Endothelial cell of umbilical vein (primary cell): ENCODE results near the gene LCN12. TPM values are rescaled to one million over a fixed set of nuclear protein-coding genes. Genes with fewer than 3 reads are reported as not detected.

Experiments
- BruUV-seq: library from RNA; stranded (reverse); fragments of 400-500 nt; replicated peaks from 2 replicates; lab custom pipeline; 2021; lab: Mats Ljungman, UMichigan
- CTCF ChIA-PET: fragments of 300-600, 350-600 bp; sonication (Branson Sonifier 250); formaldehyde crosslinking; loops from one replicate; lab custom pipeline; 2021; ENCODE audit warnings: antibody characterized with exemption, inconsistent platforms; lab: Charles Lee
- POLR2A ChIA-PET: fragments of 300-600, 350-600 bp; sonication (Branson Sonifier 250); formaldehyde crosslinking; loops from one replicate; lab custom pipeline; 2021; ENCODE audit warnings: antibody characterized with exemption, inconsistent platforms; lab: Charles Lee
- DNase-seq: peaks from one replicate; pipeline ENCODE4 v3.0.0-alpha.2; 2011; ENCODE audit warnings: low read depth, low spot score
- FAIRE-seq: peaks from 2 replicates; lab custom pipeline; 2011; peaks lifted over from hg19 to GRCh38; lab: Jason Lieb, UNC
- H2AFZ ChIP-seq: 2 replicates; pipeline ENCODE4 v1.6.0; 2012; ENCODE audit warnings: low read depth, low read length, control low read depth, inconsistent platforms
- H3K27ac ChIP-seq: 2 replicates; pipeline ENCODE4 v1.5.1; 2011; ENCODE audit warnings: low read depth, mild to moderate bottlenecking, control low read depth, low read length, moderate library complexity; ENCODE audit not compliant: insufficient read depth
- H3K27me3 ChIP-seq, 2 experiments: 2 replicates each; pipeline versions ENCODE4 v1.6.0 to v1.6.1; 2011; ENCODE audit warnings: low read length in 2 of 2, mixed read lengths in 1 of 2; ENCODE audit not compliant: control insufficient read depth in 2 of 2, insufficient read depth in 2 of 2
- H3K36me3 ChIP-seq, 2 experiments: 2 replicates in 1 of 2; 3 replicates in 1 of 2; pipeline ENCODE4 v1.5.1; 2011; ENCODE audit warnings: low read length in 2 of 2, mild to moderate bottlenecking in 1 of 2, moderate library complexity in 1 of 2; ENCODE audit not compliant: control insufficient read depth in 2 of 2, insufficient read depth in 2 of 2; ENCODE audit errors: extremely low read depth in 1 of 2
- H3K4me1 ChIP-seq: 3 replicates; pipeline ENCODE4 v1.5.1; 2011; ENCODE audit warnings: mild to moderate bottlenecking, low read length; ENCODE audit not compliant: control insufficient read depth, insufficient read depth; ENCODE audit errors: extremely low read depth
- H3K4me2 ChIP-seq: 2 replicates; pipeline ENCODE4 v1.6.1; 2011; ENCODE audit warnings: low read length, control low read depth, mixed read lengths; ENCODE audit not compliant: insufficient read depth
- H3K4me3 ChIP-seq, 3 experiments: fragments of 200-600 bp in 1 of 3; sonication (generic), shearing (Covaris generic) in 1 of 3; replicated peaks in 1 of 3; 2 replicates each; pipeline ENCODE4 v1.5.1; 2011 to 2016; ENCODE audit warnings: control low read depth in 3 of 3, low read length in 3 of 3, mild to moderate bottlenecking in 2 of 3, inconsistent platforms in 1 of 3, low read depth in 1 of 3, moderate library complexity in 1 of 3; ENCODE audit not compliant: insufficient read depth in 1 of 3
- H3K79me2 ChIP-seq: 2 replicates; pipeline ENCODE4 v1.6.0; 2012; ENCODE audit warnings: low read length, inconsistent platforms; ENCODE audit not compliant: control insufficient read depth, insufficient read depth
- H3K9ac ChIP-seq: replicated peaks from 2 replicates; pipeline ENCODE3; 2011; ENCODE audit warnings: low read length, control low read depth; ENCODE audit not compliant: insufficient read depth; ENCODE audit errors: extremely low read depth
- H3K9me1 ChIP-seq: replicated peaks from 3 replicates; pipeline ENCODE4 v1.6.0; 2011; ENCODE audit warnings: mild to moderate bottlenecking, low read length; ENCODE audit not compliant: control insufficient read depth, insufficient read depth; ENCODE audit errors: extremely low read depth
- H3K9me3 ChIP-seq: replicated peaks from 2 replicates; pipeline ENCODE4 v1.5.1; 2012; ENCODE audit warnings: low read length, inconsistent platforms; ENCODE audit not compliant: control insufficient read depth, insufficient read depth
- H4K20me1 ChIP-seq: replicated peaks from 2 replicates; pipeline ENCODE3; 2011; ENCODE audit warnings: mild to moderate bottlenecking, low read length; ENCODE audit not compliant: control insufficient read depth, insufficient read depth; ENCODE audit errors: extremely low read depth
- EZH2 ChIP-seq: IDR thresholded peaks from 2 replicates; pipeline ENCODE4 v1.6.1; 2012; ENCODE audit warnings: borderline replicate concordance, low read depth, mild to moderate bottlenecking, moderate library complexity, low read length, inconsistent platforms; ENCODE audit not compliant: severe bottlenecking
- FOS ChIP-seq: IDR thresholded peaks from 2 replicates; pipeline ENCODE4 v1.6.1; 2011; ENCODE audit warnings: mild to moderate bottlenecking, low read length, moderate library complexity, borderline replicate concordance; ENCODE audit not compliant: insufficient read depth
- GATA2 ChIP-seq: IDR thresholded peaks from 2 replicates; pipeline ENCODE4 v1.7.0; 2011; ENCODE audit warnings: low read depth, mild to moderate bottlenecking, moderate library complexity, mixed read lengths, low read length; ENCODE audit not compliant: insufficient read length, insufficient read depth
- JUN ChIP-seq: IDR thresholded peaks from 2 replicates; pipeline ENCODE4 v1.6.1; 2011; ENCODE audit warnings: borderline replicate concordance, low read depth; ENCODE audit not compliant: insufficient read length, insufficient read depth
- MAX ChIP-seq: IDR thresholded peaks from 2 replicates; pipeline ENCODE4 v1.6.1; 2011; ENCODE audit not compliant: insufficient read depth, insufficient read length
- MYC ChIP-seq: IDR thresholded peaks from one replicate; pipeline ENCODE4 v1.6.1; 2011; ENCODE audit warnings: mild to moderate bottlenecking, low read depth, low read length
- POLR2A ChIP-seq: IDR thresholded peaks from 2 replicates; pipeline ENCODE4 v1.6.1; 2012; ENCODE audit warnings: low read depth, mild to moderate bottlenecking, control low read depth, low read length
- POLR2AphosphoS5 ChIP-seq: IDR thresholded peaks from 2 replicates; pipeline ENCODE4 v1.6.1; 2012; ENCODE audit warnings: low read depth, mild to moderate bottlenecking, control low read depth, low read length, moderate library complexity; ENCODE audit not compliant: insufficient read depth
- dilution Hi-C: fragments of 300-500 bp; cut with MboI; formaldehyde crosslinking; loops from one replicate; pipeline ENCODE4 v1.15.0; 2019; ENCODE audit warnings: low sequenced_read_pairs; ENCODE audit not compliant: extremely low pct_ligation_motif_present
- intact Hi-C: fragments of 100-400 bp; cut with micrococcal nuclease; formaldehyde crosslinking; loops from one replicate; pipeline ENCODE4 v1.10.0; 2022
- polyA plus RNA-seq, 4 experiments: library from polyadenylated mRNA; depleted of rRNA in 3 of 4; stranded (reverse) in 3 of 4; unstranded in 1 of 4; fragments of >200 nt; gene quantifications; 2 replicates each; pipeline versions ENCODE4 v1.2.1 to v1.2.3, GENCODE V29; 2011 to 2012; ENCODE audit warnings: missing spikeins in 1 of 4
- total RNA-seq: library from RNA; stranded (reverse); gene quantifications from 2 replicates; pipeline ENCODE4 v1.2.3, GENCODE V29; 2021
- TF ChIP-seq, protein P1 (sequence below), 2 donors: IDR thresholded peaks; 1 replicate in 1 of 2; 2 replicates in 1 of 2; pipeline ENCODE4 v1.5.1; 2011; ENCODE audit warnings: low read length in 2 of 2, mild to moderate bottlenecking in 2 of 2, moderate library complexity in 2 of 2, control low read depth in 1 of 2, inconsistent platforms in 1 of 2, low read depth in 1 of 2; ENCODE audit not compliant: insufficient read depth in 1 of 2; ENCODE audit errors: extremely low read depth in 1 of 2

The LCN12 gene
- total and polyA plus RNA-seq, 2 donors (not counting 3 experiments of a cell fraction or from before 2014, with no cell fraction given) = 0.35 to 0.52 TPM

DNA sequence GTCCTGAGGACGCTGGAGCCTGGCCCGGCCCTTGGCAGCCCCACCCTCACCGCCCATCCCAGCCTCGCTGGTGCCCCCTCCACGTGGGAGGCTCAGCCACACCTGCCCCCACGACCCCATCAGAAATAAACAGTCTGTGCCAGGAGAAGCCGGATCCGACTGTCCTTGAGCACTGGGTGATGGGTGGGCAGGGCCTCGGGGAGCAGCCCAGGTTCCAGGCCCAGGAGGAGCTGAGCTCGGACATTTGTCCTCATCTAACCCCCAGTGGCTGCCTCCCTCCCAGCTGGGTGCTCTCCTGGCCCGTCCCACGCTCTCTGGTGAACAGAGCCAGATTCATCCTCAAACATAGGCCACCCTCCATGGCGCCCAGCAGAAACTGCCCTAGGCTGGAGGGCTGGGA, 20.7 kb downstream of the LCN12 start:
- Histone ChIP-seq H2AFZ (no peak overlapping the region), H3K9me1 (no peaks in the 10 kb centered on the region), H3K79me2 (no peaks in the 10 kb centered on the region), H3K27me3 (no peaks in the 10 kb centered on the region), H3K4me2 (no peak overlapping the region), H3K9me3 (no peaks in the 10 kb centered on the region), H3K27ac (no peak overlapping the region), H3K4me3 (no peak overlapping the region), H3K36me3 (no peaks in the 10 kb centered on the region), H4K20me1 (no peaks in the 10 kb centered on the region), H3K9ac (no peak overlapping the region), H3K4me1 (no peaks in the 10 kb centered on the region)
- intact Hi-C loops = no loop called here
- FAIRE-seq (no peak), DNase-seq (no peak)
- BruUV-seq = no TSS peak
- ChIA-PET CTCF (no interaction called here), POLR2A (no interaction called here)
- dilution Hi-C loops = no loop called here
- TF ChIP-seq, protein P1, sequence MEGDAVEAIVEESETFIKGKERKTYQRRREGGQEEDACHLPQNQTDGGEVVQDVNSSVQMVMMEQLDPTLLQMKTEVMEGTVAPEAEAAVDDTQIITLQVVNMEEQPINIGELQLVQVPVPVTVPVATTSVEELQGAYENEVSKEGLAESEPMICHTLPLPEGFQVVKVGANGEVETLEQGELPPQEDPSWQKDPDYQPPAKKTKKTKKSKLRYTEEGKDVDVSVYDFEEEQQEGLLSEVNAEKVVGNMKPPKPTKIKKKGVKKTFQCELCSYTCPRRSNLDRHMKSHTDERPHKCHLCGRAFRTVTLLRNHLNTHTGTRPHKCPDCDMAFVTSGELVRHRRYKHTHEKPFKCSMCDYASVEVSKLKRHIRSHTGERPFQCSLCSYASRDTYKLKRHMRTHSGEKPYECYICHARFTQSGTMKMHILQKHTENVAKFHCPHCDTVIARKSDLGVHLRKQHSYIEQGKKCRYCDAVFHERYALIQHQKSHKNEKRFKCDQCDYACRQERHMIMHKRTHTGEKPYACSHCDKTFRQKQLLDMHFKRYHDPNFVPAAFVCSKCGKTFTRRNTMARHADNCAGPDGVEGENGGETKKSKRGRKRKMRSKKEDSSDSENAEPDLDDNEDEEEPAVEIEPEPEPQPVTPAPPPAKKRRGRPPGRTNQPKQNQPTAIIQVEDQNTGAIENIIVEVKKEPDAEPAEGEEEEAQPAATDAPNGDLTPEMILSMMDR (IDR thresholded peaks at IDR 0.05; ENCODE audit: extremely low read depth in 1 of 2, insufficient read depth in 1 of 2, low read depth in 1 of 2, low read length in 2 of 2) = no peak
- no peak for TF ChIP-seq POLR2AphosphoS5
- no peak for TF ChIP-seq EZH2
- TF ChIP-seq POLR2A = no peak
- TF ChIP-seq FOS = no peak
- no peak for TF ChIP-seq MYC
- no peak for TF ChIP-seq GATA2
- TF ChIP-seq MAX = no peak
- no peak for TF ChIP-seq JUN
